Globus pallidus (tissue), 1 donor: ENCODE measurements around the gene CBARP.

Experiments used
- DNase-seq: peaks from one replicate; pipeline ENCODE4 v3.0.0-alpha.2; 2015; ENCODE audit warnings: low spot score

CBARP gene

GRCh38 chr19:1227304-1228054 lies 10.3 kb downstream of the CBARP start:
- no peak for DNase-seq

DNA sequence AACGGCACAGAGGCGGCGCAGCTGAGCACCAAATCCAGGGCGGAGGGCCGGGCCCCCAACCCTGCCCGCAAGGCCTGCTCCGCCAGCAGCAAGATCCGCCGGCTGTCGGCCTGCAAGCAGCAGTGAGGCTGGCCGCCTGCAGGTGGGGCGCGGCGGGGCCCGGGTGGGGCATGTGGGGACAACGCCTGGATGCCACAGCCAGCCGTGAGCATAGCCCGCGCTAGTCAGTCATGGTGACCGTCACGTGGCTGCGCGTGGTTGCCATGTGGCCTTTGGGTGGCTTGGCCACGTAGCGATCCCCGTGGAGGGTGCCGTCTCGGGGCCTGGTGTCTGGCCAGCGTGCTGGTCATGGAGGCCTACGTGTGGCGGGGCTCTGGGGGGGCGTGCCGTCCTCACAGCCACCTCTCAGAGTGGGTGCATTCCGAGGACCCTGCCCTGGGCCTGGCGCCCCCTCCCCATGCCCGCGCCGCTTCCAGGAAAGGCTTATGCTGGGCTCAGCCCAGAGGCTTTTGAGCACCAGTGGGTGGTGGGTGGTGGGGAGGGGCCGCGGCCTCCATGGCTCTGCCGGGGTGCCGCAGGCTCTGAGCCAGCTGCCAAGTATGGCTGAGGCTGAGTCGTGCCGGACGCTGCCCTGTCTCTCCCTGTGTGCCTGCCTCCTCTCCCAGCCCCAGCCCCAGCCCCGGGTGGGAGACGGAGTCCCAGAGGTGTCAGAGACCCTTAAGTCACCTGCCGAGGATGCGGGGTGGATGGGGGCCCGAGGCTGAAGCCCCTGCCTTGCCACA lies 11.1 kb downstream of the CBARP start:
- no peak for DNase-seq

DNA sequence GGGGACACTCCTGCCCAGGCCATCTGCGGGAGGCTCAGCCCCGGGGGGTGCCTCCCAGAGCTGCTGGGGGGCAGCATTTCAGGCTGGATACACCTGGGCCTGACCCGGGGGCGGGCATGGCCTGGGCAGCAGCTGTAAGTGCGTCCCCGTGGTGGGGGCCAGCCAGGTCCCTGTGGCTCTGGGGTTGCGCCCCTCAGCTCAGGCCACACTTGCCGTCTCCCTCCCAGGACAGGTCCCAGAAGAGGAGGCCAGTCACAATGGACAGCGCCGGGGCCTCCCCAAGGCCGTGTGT lies 11.6 kb downstream of the CBARP start:
- no peak for DNase-seq

- no peak for DNase-seq
Measured at GRCh38 chr19:1225440-1226226, 12.2 kb downstream of the CBARP start.

- no peak for DNase-seq
Measured at GRCh38 chr19:1224847-1225246, 13.0 kb downstream of the CBARP start.

- DNase-seq: no peak
Measured at GRCh38 chr19:1224047-1224825, 13.6 kb downstream of the CBARP start.

DNA sequence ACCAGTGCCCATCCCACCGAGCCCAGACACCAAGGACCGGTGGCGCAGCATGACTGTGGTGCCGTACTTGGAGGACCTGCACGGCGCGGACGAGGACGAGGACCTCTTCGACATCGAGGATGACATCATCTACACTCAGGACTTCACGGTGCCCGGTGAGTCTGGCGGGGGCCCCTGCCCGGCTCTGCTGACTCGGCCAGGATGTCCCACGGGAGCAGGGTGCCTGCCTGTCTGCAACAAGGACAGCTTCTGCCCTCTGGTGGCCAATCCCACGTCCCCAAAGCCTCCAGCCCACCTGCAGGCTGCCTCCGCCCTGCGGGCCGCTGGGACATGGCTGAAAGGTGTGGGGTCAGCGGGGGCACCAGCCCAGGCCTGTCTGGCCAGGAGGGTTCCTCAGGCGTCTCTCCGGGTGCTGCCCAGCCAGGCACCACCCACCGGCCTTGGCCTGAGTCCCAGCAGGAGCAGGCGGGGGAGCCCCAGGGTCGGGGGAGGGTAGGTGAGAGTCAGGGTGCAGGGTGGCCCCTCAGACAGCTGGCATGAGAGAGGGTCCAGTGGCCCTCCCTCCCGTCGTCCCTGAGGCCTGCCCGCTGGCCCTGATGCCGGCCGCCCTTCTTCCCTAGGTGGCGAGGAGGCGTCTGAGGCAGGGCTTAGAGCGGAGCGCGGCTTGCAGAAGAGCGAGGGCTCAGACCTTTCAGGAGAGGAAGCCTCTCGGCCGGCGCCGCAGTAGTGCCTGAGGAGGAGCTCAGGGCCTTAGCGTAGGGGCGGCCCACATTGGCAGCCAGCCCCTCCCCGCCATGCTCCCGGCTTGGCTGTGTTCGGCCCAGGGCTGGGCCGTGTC lies 14.6 kb downstream of the CBARP start:
- no peak for DNase-seq

GRCh38 chr19:1222394-1222793 lies 15.4 kb downstream of the CBARP start:
- no peak for DNase-seq

GRCh38 chr19:1221904-1222255 lies 15.9 kb downstream of the CBARP start:
- DNase-seq: no peak

- DNase-seq: peak; percentile 72
Measured at GRCh38 chr19:1220976-1221903, 16.6 kb downstream of the CBARP start.

GRCh38 chr19:1220477-1220930 lies 17.3 kb downstream of the CBARP start:
- no peak for DNase-seq

- no peak for DNase-seq
Measured at GRCh38 chr19:1219786-1220476, 17.9 kb downstream of the CBARP start.

- DNase-seq: no peak
Measured at GRCh38 chr19:1218751-1219567, 18.8 kb downstream of the CBARP start.

GRCh38 chr19:1217366-1217765 lies 20.4 kb downstream of the CBARP start:
- DNase-seq: no peak

GRCh38 chr19:1216756-1217155 lies 21.0 kb downstream of the CBARP start:
- no peak for DNase-seq

GRCh38 chr19:1214862-1215731 lies 22.7 kb downstream of the CBARP start:
- peak; percentile 73 for DNase-seq

GRCh38 chr19:1214299-1214861 lies 23.4 kb downstream of the CBARP start:
- DNase-seq: no peak
